ENCODE measurements around the gene PPIG.

The PPIG gene

DNA sequence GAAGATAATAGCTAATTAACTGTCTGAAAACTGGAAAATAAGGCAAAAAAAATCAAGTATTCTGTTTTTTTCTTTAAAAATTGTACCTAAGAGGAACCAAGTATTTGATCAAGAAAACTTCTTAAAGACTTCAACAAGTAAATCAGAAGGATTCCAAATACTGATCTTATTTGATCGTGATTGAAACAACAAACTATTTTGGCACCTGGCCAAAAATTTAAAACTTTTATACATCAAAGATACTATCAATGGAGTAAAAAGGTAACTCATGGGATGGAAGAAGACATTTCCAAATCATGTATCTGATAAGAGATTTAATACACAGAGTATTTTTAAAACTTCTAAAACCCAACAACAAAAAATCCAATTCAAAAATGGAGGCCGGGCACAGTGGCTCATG is 63.3 kb downstream of the PPIG start:
- no peak overlapping the region for H3K4me3 ChIP-seq (replicated peaks; ENCODE audit: low read depth, low read length)
- DNase-seq (ENCODE audit: extremely low read depth, low read depth): no peak
- TF ChIP-seq CTCF (IDR thresholded peaks at IDR 0.05; ENCODE audit: low read depth, low read length, missing control alignments): no peak

- DNase-seq (ENCODE audit: extremely low read depth, low read depth): no peak
- TF ChIP-seq CTCF (IDR thresholded peaks at IDR 0.05; ENCODE audit: low read depth, low read length, missing control alignments): no peak
- no peak overlapping the region for H3K4me3 ChIP-seq (replicated peaks; ENCODE audit: low read depth, low read length)
Observed at GRCh38 chr2:169649278-169649677, 65.1 kb downstream of the PPIG start.

DNA sequence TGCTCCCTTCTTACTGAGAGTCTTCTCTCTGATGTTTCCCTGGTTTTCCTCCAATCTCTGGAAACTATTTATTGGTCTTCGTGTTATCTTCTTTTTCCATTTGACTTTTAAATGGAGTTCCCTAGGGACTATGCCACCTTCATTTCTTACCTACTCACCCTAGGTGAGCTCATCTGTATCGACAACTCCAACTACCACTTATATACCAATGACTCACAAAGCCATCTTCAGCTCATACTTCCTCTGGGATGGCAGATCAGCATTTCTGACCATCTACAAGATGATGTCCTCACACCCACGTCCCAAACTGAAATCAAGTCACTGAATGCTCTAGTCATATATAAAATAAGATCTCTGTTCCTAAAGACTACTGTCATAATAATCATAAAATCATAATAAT is 69.5 kb downstream of the PPIG start:
- TF ChIP-seq CTCF (IDR thresholded peaks at IDR 0.05; ENCODE audit: low read depth, low read length, missing control alignments): no peak
- H3K4me3 ChIP-seq (replicated peaks; ENCODE audit: low read depth, low read length): no peak overlapping the region
- no peak for DNase-seq (ENCODE audit: extremely low read depth, low read depth)

DNA sequence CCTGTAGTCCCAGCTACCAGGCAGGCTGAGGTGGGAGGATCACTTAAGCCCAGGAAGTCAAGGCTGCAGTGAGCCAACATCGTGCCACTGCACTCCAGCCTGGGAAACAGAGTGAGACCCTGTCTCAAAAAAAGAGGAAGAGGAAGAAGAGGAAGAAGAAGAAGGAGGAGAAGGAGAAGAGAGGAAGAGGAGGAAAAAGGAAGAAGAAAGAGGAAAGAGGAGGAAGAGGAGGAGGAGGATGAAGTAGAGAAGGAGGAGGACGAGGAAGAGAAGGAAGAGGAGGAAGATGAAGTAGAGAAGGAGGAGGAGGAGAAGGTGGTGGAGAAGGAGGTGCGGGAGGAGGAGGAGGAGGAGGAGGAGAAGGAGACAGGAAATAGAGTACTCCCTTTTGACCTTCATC is 72.0 kb downstream of the PPIG start:
- no peak overlapping the region for H3K4me3 ChIP-seq (replicated peaks; ENCODE audit: low read depth, low read length)
- no peak for TF ChIP-seq CTCF (IDR thresholded peaks at IDR 0.05; ENCODE audit: low read depth, low read length, missing control alignments)
- DNase-seq (ENCODE audit: extremely low read depth, low read depth): no peak

DNA sequence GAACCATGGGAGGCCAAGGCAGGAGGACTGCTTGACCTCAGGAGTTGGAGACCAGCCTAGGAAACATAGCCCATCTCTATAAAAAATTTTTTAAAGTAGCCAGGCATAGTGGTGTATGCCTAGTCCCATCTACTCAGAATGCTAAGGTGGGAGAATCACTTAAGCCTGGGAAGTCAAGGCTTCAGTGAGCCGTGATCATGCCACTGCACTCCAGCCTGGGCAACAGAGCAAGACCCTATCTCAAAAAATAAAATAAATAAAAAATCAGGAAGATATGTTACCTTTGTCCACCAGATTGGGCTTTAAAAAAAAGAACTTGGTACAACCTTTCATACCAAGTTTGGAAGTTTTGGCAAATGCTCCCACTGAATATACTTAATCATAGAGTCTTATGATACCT is 74.7 kb downstream of the PPIG start:
- H3K4me3 ChIP-seq (replicated peaks; ENCODE audit: low read depth, low read length): no peak overlapping the region
- no peak for TF ChIP-seq CTCF (IDR thresholded peaks at IDR 0.05; ENCODE audit: low read depth, low read length, missing control alignments)
- DNase-seq (ENCODE audit: extremely low read depth, low read depth): no peak

GRCh38 chr2:169659320-169659719 is 75.2 kb downstream of the PPIG start:
- DNase-seq (ENCODE audit: extremely low read depth, low read depth): no peak
- no peak overlapping the region for H3K4me3 ChIP-seq (replicated peaks; ENCODE audit: low read depth, low read length)
- no peak for TF ChIP-seq CTCF (IDR thresholded peaks at IDR 0.05; ENCODE audit: low read depth, low read length, missing control alignments)

GRCh38 chr2:169661265-169661664 is 77.1 kb downstream of the PPIG start:
- no peak for TF ChIP-seq CTCF (IDR thresholded peaks at IDR 0.05; ENCODE audit: low read depth, low read length, missing control alignments)
- no peak overlapping the region for H3K4me3 ChIP-seq (replicated peaks; ENCODE audit: low read depth, low read length)
- DNase-seq (ENCODE audit: extremely low read depth, low read depth): no peak

All from HFF-Myc (cell line).